Stimulated activated CD4-positive, alpha-beta T cell treated with anti-CD3 and anti-CD28 coated beads, TNF-alpha, amount 100 ng/mL, for 48 hours (primary cell): Measurements from ENCODE around the gene OR10AD1.
"Not testable (repeated sequence)": the region's sequence is repeated elsewhere in the genome, so short reads cannot be mapped to it uniquely, and the experiment has no call there.

ENCODE experiments used
- DNase-seq, 3 donors: peaks; one replicate each; pipeline ENCODE4 v3.0.0-alpha.2; 2020; ENCODE audit warnings: low read depth in 3 of 3

OR10AD1 gene, protein sequence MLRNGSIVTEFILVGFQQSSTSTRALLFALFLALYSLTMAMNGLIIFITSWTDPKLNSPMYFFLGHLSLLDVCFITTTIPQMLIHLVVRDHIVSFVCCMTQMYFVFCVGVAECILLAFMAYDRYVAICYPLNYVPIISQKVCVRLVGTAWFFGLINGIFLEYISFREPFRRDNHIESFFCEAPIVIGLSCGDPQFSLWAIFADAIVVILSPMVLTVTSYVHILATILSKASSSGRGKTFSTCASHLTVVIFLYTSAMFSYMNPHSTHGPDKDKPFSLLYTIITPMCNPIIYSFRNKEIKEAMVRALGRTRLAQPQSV

DNA sequence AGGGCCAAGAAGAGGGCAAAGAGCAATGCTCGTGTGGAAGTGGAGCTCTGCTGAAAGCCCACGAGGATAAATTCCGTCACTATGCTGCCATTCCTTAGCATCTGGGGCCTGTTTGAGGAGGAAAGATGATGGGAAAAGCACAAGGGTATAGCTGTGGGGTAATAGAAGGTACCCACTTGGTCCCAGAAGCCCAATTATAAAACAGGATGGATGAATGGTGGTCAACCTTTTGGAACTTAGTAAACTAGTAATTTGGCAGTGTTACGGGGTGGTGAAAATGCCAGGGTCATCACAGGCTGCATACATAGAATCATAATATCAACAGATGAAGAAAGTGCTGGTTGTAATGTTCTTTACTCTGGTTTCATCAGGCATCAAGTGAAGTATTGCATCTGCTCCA lies at the start of gene OR10AD1:
Gene OR10AD1, minus strand, starts transcription at position 101 of the 400 bp plus-strand sequence. Its CDS starts 0 bp downstream, at position 101.
- no peak for DNase-seq

DNA sequence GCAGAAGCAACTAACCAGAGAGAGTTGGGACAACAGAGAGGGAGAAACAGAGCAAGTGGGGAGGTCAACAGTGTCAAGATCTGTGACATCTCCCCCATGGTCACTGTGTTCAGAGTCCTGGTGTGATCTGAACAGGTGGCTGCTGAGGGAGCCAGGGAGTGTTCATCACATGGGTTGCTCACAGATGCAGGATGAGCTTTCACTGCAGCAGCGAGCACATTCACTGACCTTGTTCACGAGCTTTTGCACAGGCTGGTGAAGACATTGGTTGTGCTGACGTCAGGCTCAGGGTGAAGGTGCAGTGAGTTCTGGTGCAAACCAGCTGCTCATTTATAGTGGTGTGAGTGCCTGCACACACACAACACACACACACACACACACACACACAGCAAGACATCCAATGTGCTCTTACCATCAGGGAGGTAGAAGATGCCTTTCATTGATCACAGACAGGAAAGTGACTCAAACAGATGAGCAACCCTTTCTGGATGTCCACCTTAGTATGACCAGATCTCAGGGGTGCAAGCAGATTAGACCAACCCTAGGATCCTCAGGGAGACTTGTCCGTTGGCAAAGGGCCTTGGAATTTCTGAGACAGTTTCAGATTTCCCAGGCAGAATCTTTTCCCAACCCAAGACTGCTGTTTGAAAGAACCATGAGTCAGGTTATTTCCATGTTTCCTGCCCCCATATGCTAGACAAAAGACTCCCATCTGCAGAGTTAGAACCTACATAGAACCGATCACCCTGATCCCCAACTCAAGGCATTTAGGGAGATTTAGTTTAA lies 44.3 kb upstream of the OR10AD1 start:
- DNase-seq: no peak

DNA sequence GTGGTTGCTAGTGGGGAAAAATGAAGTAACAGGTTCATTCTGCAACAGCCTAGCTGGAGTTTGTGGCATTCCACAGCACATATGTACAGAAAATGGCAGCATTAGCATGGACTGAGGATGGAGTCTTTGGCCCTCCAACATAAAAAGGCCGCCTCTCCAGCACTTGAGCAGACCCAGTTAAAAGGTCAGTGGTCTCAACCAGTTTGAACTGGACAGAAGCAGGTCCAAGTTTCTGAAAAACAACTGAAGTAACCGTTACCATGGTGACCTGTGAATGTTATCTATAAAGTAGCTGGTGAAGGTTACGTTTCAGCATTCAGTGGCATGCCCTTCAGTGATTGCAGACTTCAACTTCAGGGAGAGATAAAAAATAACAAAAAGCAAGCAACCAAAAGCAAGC lies 34.1 kb upstream of the OR10AD1 start:
- DNase-seq: no peak

DNA sequence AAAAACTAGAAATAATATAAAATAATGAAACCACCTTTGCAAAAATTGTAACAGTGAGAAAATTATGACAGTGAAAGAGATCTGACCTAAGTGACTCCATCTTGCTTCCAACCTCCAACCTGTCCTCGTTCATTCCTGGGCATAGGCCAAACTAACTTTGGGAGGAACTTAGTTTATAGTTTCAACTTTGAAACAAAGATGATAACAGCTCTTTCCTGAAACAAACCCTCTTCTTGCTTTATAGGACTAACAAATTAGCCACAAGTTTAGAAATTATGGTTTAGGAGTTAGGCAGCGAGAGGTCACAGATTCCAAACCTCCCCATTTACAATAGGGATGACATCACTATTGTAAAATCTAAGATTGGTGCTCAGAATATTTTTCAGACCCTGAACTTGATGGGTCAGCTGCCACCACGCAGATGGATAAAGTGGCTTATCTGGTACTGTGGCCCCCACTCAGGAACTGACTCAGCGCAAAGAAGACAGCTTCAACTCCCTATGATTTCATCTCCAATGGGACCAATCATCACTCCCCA lies 32.8 kb upstream of the OR10AD1 start:
- DNase-seq: no peak

DNA sequence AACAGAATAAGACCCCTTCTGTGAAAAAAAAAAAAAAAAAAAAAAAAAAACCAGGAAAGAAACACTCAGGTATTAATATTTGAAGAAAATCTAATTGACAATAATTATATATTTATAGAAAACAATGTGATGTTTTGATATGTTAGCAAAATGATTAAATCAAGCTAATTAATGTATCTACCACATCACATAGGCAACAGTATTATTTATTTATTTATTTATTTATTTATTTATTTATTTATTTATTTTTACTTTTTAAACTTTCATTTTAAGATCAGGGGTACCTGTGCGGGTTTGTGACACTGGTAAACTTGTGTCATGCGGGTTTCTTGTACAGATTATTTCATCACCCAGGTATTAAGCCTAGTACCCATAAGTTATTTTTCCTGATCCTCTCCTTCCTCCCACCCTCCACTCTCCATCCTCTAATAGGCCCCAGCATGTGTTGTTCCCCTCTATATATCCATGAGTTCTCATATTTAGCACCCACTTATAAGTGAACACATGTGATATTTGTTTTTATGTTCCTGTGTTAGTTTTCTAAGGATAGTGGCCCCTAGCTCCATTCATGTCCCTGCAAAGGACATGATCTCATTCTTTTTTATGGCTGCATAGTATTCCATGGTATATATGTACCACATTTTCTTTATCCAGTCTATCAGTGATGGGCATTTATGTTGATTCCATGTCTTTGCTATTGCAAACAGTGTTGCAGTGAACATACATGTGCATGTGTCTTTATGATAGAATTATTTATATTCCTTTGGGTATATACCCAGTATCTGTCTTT lies 28.3 kb upstream of the OR10AD1 start:
- DNase-seq: not testable (repeated sequence)

DNA sequence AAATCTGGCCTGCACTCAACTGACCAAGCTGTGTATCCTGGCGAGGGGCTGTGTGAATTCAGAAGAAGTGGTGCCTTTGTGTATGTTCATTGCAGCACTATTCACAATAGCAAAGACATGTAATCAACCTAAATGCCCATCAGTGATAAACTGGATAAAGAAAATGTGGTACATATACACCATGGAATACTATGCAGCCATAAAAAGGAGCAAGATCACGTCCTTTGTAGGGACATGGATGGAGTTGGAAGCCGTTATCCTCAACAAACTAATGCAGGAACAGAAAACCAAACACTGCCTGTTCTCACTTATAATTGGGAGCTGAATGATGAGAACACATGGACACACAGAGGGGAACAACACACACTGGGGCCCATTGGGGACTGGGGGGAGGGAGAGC lies 21.4 kb upstream of the OR10AD1 start:
- not testable (repeated sequence) for DNase-seq

DNA sequence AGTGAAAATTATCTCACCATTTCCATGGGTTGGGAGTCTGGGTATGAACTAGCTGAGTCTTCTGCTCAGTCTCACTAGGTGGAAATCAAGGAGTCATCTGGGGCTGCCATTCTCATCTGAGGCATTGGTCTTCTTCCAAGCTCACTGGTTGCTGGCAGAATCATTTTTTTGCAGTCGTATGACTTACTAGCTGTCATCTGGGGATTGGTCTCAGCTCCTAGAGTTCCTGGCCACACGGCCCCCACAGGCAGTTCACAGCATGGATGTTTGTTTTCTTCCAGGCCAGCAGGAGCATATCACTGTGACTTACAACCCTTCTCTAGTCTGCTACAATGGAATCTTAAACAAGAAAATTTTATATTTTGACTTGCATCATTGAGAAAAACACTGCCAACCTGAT lies 18.6 kb upstream of the OR10AD1 start:
- no peak for DNase-seq

DNA sequence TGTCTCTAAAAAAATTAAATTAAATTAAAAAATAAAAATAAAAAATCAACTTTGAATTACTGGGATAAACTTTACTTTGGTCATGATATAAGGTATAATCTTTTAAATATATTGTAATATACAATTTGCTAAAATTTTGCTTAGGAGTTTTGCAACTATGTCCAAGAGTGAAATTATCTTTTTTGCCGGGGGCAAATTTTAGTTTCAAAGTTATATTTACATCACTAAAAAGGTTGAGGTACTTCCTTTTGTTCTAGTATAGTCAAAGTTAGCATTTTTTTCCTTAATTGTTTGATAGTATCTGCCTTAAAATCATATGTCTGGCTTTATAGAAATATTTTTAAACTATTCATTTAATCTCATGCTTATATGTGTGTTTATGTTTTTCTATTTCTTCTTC lies 17.6 kb upstream of the OR10AD1 start:
- DNase-seq: no peak

DNA sequence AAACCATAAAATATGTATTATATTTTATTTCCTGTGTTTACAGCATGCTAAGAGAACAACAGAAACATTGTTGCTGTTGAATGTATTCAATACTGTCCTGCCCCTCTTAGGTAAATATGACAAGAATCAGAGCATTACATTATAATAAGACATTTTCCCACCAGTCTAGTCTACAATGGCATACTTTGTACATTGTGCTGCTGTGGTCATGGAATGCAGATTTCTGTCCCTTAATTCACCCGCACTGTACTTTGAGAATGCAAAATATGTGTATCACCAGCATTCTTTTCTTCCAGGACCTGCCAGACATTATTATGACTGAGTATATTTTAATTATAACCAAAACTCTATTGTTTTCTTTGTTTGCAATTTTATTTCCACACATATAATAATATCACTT lies 16.5 kb upstream of the OR10AD1 start:
- no peak for DNase-seq

DNA sequence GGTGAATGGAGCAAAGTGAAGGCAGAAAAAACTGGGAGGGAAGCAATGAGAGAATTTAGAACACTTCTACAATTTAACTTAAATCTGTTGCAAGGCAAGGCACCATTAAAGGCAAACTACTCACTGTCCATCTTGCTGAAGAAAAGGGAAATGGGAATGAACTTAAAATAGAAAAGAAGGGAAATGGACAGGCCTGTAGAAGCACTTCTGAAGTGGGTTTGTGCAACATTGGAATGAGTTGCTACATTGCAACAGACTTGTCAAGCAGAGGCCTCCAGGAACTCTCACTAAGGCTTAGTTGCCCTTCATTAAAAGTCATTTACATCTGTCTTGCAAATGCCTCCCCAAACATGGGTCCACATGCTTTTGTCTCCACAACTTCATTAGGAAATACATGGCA lies 13.7 kb upstream of the OR10AD1 start:
- no peak for DNase-seq

DNA sequence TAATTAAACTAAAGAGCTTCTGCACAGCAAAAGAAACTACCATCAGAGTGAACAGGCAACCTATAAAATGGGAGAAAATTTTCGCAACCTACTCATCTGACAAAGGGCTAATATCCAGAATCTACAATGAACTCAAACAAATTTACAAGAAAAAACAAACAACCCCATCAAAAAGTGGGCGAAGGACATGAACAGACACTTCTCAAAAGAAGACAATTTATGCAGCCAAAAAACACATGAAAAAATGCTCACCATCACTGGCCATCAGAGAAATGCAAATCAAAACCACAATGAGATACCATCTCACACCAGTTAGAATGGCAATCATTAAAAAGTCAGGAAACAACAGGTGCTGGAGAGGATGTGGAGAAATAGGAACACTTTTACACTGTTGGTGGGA lies 6.4 kb upstream of the OR10AD1 start:
- DNase-seq: not testable (repeated sequence)

DNA sequence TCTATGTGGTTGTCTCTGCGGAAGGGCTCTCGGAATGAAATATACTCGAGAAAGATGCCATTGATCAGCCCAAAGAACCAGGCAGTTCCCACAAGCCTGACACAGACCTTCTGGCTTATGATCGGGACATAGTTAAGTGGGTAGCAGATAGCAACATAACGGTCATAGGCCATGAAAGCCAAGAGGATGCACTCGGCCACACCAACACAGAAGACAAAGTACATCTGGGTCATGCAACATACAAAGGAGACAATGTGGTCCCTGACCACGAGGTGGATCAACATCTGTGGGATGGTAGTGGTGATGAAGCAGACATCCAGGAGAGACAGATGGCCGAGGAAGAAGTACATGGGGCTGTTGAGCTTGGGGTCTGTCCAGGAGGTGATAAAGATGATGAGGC lies 326 bp downstream of the OR10AD1 start:
- no peak for DNase-seq

DNA sequence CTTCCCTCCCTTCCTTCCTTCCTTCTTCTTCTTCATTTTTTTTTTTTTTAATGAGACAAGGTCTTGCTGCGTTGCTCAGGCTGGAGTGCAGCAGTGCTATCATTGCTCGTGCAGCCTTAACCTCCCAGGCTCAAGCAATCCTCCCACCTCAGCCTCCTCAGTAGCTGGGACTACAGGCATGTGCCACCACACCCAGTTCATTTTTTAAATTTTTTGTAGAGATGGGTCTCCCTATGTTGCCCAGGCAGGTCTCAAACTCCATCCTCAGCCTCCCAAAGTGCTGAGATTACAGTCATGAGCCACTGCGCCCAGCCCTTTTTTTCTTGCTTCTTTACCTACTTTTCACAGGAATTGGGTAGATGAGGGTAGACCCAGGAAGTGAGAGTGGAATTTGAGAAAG lies 1.6 kb downstream of the OR10AD1 start:
- DNase-seq: no peak

DNA sequence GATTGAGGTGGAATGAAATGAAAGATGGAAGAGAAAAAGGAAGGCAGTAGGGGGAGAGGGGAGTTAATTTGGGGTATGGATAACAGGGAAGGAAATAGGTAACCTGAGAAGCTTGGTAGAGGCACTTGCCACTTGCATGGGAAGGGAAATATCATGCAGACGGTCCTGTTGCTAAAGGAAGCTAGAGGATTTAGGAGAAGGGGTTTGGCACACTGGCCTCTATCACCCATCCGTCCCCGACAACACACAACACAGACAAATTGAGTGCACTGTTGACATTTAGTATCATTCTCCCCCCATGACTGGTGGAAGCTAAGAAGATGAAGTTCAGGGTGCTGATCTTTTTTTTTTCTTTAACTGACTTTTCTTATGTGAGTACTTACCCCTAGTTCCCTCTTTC lies 2.0 kb downstream of the OR10AD1 start:
- no peak for DNase-seq

DNA sequence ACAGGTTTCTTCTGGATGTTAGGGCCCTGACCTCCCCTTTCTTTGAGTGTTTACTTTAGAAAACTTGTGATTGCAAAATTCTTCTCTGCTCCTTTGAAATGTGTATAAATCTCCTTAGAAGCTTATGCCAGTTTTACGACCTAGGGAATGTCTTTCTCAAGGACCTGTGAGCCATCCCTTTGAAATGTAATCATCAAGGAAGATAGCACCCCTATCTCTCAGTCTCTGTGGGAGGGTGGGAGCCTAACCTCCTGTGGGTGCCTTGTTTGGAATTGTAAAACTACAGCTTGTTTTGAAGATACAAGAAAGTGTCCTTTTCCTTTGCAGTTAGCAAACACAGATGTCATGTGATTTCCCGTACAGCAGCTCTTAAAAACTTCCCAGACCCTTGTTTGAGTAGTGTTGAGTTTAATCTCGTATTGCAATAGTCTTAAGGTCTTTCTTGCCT lies 3.3 kb downstream of the OR10AD1 start:
- DNase-seq: no peak

DNA sequence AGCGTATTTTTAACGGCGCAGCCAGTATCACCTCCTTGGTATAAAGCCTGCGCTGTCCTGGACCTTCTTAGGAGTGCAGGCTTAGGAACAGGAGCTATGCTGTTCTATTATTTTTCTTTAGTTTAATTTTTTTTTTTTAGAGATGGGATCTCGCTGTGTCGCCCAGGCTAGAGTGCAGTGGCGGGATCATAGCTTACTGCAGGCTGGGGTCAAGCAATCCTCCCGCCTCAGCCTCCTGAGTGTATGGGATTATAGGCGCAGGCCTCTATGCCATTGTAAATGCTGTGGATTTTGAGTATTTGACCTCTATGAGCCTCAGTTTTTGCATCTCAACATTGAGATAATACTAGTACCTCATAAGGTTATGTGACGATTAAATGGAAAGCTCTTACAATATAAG lies 4.1 kb downstream of the OR10AD1 start:
- DNase-seq: no peak

DNA sequence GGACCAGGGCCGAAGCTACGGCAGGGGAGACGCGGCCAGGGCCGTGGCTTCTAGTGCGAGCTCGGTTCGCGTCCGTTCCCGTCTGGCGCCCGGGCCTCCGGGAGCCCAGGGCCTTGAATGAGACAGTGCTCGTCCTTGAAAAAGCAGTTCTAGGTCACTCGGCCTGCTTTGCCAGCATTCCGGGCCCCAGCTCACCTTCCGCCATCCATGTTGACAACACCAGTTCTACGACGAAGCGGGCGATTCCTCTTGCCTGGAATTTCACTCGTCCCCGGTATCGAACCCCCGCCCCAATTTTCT lies 4.5 kb downstream of the OR10AD1 start:
- no peak for DNase-seq

DNA sequence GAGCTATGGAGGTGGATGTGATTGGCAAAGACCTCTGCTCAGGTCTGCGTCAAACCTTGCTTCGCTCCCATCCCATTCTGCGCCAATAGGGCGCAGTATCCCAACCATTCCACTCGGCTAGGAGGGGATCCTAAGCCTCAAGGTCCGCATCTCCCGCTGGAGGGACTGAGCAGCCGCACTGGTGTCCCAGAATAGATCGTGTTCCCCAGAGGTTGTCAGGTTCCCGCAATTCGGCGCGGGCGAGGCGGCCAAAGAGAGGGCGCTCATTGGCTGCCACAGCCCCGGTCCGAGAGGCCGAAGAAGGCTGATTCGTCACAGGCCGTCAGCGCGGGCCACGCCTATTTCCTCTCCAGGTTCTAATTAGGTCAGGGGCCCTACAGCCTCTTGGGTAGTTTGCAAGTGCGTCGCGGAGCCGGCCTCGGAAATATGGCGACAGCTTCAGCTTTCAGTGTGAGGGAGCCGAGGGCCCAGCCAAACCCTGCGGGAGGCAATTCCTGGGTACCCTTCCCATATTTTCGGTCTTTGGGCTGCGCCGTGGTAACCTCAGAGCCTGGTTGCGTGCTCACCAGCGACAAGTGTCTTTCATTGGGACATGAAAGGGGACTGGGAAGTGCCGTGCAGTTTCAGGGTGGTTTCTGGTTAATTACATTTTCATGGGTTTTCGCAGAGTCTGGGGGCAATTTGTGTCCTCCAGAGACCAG lies 5.0 kb downstream of the OR10AD1 start:
- DNase-seq: peak; percentile 86 to 89 (median 89)

DNA sequence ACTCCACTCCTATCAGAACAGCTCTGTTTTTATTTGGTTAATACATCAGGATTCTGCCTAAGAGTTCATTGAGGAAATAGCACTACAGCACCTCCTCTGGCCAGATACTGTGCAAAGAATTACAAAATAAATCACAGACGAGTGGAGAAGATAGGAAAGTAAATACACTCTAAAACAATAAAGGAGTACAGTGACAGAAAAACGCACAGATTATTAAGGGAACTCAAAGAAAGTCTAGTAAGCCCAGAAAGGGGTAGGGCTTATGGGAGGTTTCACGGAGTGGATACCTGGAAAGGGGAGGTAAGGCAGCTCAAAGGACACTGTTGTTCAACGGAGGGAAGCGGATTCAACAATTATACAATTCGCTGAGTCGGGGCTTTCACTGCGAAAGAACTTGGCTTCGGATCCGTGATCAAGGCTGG lies 5.5 kb downstream of the OR10AD1 start:
- no peak for DNase-seq

DNA sequence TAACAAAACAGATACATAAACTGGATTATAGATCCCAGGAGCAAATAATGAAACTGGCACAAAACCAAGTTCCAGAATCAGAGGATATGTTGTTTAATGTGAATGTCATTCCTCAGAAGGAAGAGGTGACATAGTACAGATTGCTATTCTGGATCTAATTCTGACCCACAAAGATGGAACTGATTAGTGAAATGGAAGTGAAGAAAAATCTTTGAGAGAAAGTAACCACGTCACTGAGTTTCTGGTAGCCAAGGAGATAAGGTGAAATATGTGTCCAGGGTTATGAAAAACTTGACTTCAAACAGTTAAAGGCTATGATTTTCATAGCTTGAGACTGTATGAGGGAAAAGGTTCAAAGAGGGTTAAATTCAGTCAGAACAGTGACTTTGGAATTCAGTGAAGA lies 8.3 kb downstream of the OR10AD1 start:
- no peak for DNase-seq

DNA sequence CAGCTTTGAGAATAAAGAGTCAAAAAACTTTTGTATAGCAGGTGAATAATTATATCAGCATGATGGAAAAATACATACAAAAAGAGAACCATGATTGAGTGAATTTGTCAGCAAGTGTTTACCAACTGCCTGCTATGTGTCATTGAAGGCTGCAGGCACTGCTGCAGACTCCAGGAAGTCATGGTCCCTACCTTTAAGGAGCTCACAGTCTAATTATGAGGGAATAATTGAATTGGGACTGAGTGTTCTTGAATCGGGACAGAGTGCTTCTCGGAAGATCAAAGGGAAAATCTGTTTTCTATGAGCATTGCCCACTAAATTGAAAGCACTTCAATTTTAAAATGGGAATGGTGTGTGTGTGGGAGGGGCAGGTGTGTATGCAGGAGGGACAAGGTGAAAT lies 9.5 kb downstream of the OR10AD1 start:
- no peak for DNase-seq

DNA sequence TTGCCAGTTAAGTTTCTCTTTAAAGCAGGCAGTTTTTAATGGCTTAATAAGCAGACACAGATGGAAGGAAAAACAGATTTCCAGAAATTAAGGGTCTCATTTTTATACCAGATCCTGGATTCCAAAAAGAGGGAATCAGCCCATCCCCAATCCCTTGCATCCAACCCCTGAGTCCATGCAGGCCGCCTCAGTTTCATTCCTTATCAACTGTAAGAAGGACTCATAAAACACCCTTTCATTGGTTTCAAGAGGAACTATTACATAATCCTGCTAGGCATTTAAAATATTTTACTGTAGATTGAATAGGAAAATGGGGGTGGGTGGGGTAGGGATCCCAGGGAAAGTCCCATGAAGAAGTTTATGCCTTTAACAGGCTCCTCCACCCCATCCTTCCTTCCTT lies 10.2 kb downstream of the OR10AD1 start:
- no peak for DNase-seq
